Measurements from ENCODE around the gene PIAS1.
"Not testable (repeated sequence)": the region's sequence is repeated elsewhere in the genome, so short reads cannot be mapped to it uniquely, and the experiment has no call there.

Gene PIAS1

DNA sequence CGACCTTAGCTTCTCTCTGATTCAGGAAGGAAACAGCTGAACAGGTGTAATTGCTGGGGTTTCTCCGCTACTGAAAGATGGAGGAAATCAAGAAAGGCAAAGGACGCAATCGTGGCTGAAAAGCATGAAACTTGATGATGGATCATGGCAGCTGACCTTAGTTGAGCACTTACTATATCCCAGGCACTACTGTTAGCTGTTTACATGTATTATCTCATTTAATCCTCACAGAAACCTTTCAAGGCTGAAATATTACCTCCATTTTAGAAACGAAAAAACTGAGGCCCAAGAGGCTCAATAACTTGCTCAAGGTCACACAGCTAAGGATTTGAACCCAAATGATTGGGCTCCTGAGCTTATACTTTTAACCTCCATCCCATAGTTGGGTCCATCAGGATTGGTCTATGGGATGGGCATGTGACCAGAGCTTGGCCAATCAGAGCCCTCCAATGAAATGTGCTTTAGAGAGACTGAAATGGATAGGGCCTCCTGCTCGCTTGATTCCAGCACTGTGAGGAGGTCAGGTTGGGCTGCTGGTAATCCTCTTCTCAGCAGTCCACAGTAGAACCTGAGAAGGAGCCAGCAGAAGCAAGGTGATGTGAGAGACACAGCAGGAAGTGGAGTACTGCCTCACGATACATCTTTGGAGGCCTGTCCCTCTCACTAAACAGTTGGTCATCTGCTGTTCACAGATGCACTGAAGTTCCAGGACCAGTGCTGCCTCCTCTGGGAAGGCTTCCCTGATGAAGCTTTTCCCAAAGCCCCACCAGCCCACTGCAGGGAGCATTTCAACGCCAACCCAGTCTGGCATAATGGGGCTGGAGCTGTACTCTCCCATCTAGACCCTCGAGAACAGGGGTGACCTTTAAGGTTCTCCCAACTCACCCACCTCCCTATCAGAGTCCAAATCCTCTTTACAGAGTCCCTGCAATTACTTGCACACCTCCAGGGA, 165.0 kb downstream of the PIAS1 start:
- Histone ChIP-seq H4K20me1 (no peaks in the 10 kb centered on the region), H3K27me3 (no peaks in the 10 kb centered on the region), H3K9me3 (peaks cover 27% of the 10 kb centered on the region), H3K4me2 (no peak overlapping the region), H3K4me1 (peaks cover 55% of the 10 kb centered on the region), H3K27ac (peak overlapping the region; percentile 57; the same call in 1 of the 2 replicates), H3K36me3 (peaks cover 58% of the 10 kb centered on the region), H3K4me3 (no peak overlapping the region), H3K9ac (no peak overlapping the region)
- no peak for TF ChIP-seq Cebpa-rat (IDR thresholded peaks at IDR 0.05)

DNA sequence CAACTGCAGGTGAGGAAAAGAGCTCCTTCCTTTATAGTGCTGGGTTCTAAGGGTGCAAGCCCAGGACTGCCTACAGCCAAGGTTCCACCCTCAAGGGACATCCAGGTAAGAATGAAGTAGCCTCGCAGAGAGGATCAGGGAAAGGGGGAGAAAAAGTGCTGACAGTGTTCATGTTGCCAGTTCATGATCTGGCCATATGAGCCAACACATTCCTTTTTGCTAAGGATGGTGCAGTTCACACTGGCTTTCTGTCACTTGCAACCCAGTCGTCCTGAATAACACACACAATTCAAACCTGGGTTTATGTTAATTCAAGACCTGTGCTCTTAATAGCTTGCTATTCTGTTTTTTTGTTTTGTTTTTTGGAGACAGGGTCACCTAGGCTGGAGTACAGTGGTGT, 166.4 kb downstream of the PIAS1 start:
- Histone ChIP-seq H3K4me1 (peaks cover 53% of the 10 kb centered on the region), H3K9me3 (peaks cover 27% of the 10 kb centered on the region), H3K27ac (peak overlapping the region; percentile 57; the same call in 1 of the 2 replicates), H4K20me1 (no peaks in the 10 kb centered on the region), H3K27me3 (no peaks in the 10 kb centered on the region), H3K4me3 (no peak overlapping the region), H3K4me2 (no peak overlapping the region), H3K9ac (no peak overlapping the region), H3K36me3 (peaks cover 58% of the 10 kb centered on the region)
- TF ChIP-seq Cebpa-rat (IDR thresholded peaks at IDR 0.05) = no peak

GRCh38 chr15:68220967-68221366, 166.9 kb downstream of the PIAS1 start:
- no peak for TF ChIP-seq Cebpa-rat (IDR thresholded peaks at IDR 0.05)
- H3K4me3 ChIP-seq = no peak overlapping the region
- H3K27ac ChIP-seq = no peak overlapping the region
- H3K9ac ChIP-seq = no peak overlapping the region
- no peaks in the 10 kb centered on the region for H4K20me1 ChIP-seq
- H3K27me3 ChIP-seq = no peaks in the 10 kb centered on the region
- H3K9me3 ChIP-seq = peaks cover 27% of the 10 kb centered on the region
- peaks cover 57% of the 10 kb centered on the region for H3K36me3 ChIP-seq
- no peak overlapping the region for H3K4me2 ChIP-seq
- H3K4me1 ChIP-seq = peaks cover 53% of the 10 kb centered on the region

DNA sequence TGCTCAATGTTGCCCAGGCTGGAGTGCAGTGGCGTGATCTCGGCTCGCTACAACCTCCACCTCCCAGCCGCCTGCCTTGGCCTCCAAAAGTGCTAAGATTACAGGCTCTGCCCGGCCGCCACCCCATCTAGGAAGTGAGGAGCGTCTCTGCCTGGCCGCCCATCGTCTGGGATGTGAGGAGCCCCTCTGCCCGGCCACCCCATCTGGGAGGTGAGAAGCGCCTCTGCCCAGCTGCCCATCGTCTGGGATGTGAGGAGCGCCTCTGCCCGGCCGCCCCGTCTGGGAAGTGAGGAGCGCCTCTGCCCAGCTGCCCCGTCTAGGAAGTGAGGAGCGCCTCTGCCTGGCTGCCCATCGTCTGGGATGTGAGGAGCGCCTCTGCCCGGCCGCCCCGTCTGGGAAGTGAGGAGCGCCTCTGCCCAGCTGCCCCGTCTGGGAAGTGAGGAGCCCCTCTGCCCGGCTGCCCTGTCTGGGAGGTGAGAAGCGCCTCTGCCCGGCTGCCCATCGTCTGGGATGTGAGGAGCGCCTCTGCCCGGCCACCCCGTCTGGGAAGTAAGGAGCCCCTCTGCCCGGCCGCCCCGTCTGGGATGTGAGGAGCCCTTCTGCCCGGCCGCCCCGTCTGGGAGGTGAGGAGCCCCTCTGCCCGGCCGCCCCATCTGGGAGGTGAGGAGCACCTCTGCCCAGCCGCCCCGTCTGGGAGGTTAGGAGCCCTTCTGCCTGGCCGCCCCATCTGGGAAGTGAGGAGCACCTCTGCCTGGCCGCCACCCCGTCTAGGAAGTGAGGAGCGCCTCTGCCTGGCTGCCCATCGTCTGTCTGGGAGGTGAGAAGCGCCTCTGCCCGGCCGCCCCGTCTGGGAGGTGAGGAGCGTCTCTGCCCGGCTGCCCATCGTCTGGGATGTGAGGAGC, 167.7 kb downstream of the PIAS1 start:
- peaks cover 49% of the 10 kb centered on the region for H3K36me3 ChIP-seq

DNA sequence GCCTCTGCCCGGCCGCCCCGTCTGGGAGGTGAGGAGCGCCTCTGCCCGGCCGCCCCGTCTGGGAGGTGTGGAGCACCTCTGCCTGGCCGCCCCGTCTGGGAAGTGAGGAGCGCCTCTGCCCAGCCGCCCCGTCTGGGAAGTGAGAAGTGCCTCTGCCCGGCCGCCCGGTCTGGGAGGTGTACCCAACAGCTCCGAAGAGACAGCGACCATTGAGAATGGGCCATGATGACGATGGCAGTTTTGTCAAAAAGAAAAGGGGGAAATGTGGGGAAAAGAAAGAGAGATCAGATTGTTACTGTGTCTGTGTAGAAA, 168.3 kb downstream of the PIAS1 start:
- H3K27me3 ChIP-seq, H3K9ac ChIP-seq, H3K4me3 ChIP-seq, H4K20me1 ChIP-seq, H3K4me2 ChIP-seq: not testable (repeated sequence)
- peaks cover 63% of the 10 kb centered on the region for H3K4me1 ChIP-seq
- peaks cover 27% of the 10 kb centered on the region for H3K9me3 ChIP-seq
- H3K27ac ChIP-seq = 0 out of 2 replicates have a peak overlapping the region, but pooled peaks have one; percentile 35
- H3K36me3 ChIP-seq = peaks cover 43% of the 10 kb centered on the region

More for the DNA sequence above, 167.7 kb downstream of the PIAS1 start:
- Histone ChIP-seq H3K9me3 (peaks cover 27% of the 10 kb centered on the region), H3K27ac (0 out of 2 replicates have a peak overlapping the region, but pooled peaks have one; percentile 35), H3K4me1 (peaks cover 57% of the 10 kb centered on the region)
- not testable (repeated sequence) for H3K9ac ChIP-seq, H3K27me3 ChIP-seq, H3K4me2 ChIP-seq, H4K20me1 ChIP-seq, H3K4me3 ChIP-seq

DNA sequence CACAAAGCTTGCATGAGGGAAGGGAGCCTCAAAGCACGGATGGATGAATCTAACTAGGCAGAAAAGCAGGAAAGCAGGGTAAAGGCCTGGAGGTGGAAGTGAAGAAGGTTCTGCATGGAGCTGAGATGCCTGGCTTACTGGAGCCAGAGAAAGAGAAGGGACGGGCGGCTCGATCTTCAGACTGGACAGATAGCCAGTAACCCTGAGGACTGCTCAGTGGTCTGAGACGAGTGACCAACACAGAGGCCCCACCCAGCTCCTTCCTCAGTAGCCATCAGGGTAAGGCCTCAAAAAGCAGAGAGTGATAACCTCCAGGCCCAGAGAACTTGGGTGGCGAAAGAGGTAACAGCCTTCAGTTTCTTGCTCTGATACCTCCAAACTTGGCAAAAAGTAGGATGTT, 169.1 kb downstream of the PIAS1 start:
- H3K36me3 ChIP-seq = peaks cover 35% of the 10 kb centered on the region
- H3K4me3 ChIP-seq = no peak overlapping the region
- peaks cover 27% of the 10 kb centered on the region for H3K9me3 ChIP-seq
- no peaks in the 10 kb centered on the region for H4K20me1 ChIP-seq
- no peak for TF ChIP-seq Cebpa-rat (IDR thresholded peaks at IDR 0.05)
- peaks cover 71% of the 10 kb centered on the region for H3K4me1 ChIP-seq
- peak overlapping the region; percentile 56; the same call in 1 of the 2 replicates for H3K9ac ChIP-seq
- H3K27me3 ChIP-seq = no peaks in the 10 kb centered on the region
- H3K4me2 ChIP-seq = peak overlapping the region; percentile 94
- peak overlapping the region; percentile 100 for H3K27ac ChIP-seq

- Histone ChIP-seq H3K36me3 (peaks cover 26% of the 10 kb centered on the region), H3K27me3 (no peaks in the 10 kb centered on the region), H3K27ac (peak overlapping the region; percentile 100), H3K9me3 (peaks cover 26% of the 10 kb centered on the region), H3K4me2 (peak overlapping the region; percentile 94), H3K9ac (peak overlapping the region; percentile 56; the same call in 1 of the 2 replicates), H3K4me1 (peaks cover 73% of the 10 kb centered on the region), H3K4me3 (peak overlapping the region; percentile 27; the same call in 1 of the 2 replicates), H4K20me1 (no peaks in the 10 kb centered on the region)
- no peak for TF ChIP-seq Cebpa-rat (IDR thresholded peaks at IDR 0.05)
Measured at GRCh38 chr15:68224108-68224507, 170.0 kb downstream of the PIAS1 start.

DNA sequence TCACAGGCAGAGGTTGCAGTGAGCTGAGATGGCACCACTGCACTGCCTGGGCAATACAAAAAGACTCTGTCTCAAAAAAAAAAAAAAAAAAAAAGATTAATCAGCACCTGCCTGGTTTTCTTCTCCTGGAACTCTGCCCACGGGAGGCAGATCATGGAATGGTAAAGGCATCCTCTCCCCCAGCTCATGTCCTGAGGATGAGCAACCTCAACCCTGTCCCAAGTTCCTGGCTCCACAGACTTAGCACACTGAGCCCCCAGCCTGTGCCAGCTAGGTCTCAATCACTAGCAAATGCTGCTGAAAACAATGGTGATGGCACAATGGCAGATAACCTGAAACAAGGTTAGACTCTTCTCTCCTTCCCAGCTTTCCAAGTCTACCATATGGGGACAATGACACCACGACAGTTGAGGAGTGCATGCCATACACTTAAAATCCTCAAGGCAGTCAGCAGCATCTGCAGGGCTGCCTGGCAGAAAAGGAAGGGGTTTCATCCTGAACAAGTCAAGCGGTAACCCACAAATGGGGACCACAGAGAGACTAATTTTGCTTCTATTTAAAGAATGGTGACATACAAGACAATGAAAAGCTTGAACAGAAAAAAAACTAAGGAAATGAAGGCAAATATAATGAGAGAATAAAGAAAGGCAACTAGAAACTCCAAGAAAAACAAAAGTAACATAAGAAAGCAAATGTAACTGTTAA, 170.6 kb downstream of the PIAS1 start:
- peaks cover 20% of the 10 kb centered on the region for H3K9me3 ChIP-seq
- H3K9ac ChIP-seq = peak overlapping the region; percentile 56; the same call in 1 of the 2 replicates
- no peaks in the 10 kb centered on the region for H4K20me1 ChIP-seq
- H3K27ac ChIP-seq = peak overlapping the region; percentile 100
- peaks cover 67% of the 10 kb centered on the region for H3K4me1 ChIP-seq
- H3K4me3 ChIP-seq = peak overlapping the region; percentile 27; the same call in 1 of the 2 replicates
- peak overlapping the region; percentile 94 for H3K4me2 ChIP-seq
- peaks cover 20% of the 10 kb centered on the region for H3K36me3 ChIP-seq
- TF ChIP-seq Cebpa-rat (IDR thresholded peaks at IDR 0.05) = no peak
- no peaks in the 10 kb centered on the region for H3K27me3 ChIP-seq

GRCh38 chr15:68225442-68225841, 171.3 kb downstream of the PIAS1 start:
- H4K20me1 ChIP-seq, H3K27me3 ChIP-seq: not testable (repeated sequence)
- peak overlapping the region; percentile 100 for H3K27ac ChIP-seq
- peak overlapping the region; percentile 20; the same call in 1 of the 2 replicates for H3K9ac ChIP-seq
- H3K4me3 ChIP-seq = 0 out of 2 replicates have a peak overlapping the region, but pooled peaks have one; percentile 8
- H3K4me2 ChIP-seq = peak overlapping the region; percentile 94
- peaks cover 16% of the 10 kb centered on the region for H3K9me3 ChIP-seq
- peaks cover 15% of the 10 kb centered on the region for H3K36me3 ChIP-seq
- H3K4me1 ChIP-seq = peaks cover 67% of the 10 kb centered on the region

All from BLaER1 (cell line).